ENCODE results near the gene ADGRL1. TPM values are rescaled to one million over a fixed set of nuclear protein-coding genes. Genes with fewer than 3 reads are reported as not detected.
A peak's percentile ranks its signal among the peaks of the same experiment; 100 is the strongest.
"Not testable (repeated sequence)": the region's sequence is repeated elsewhere in the genome, so short reads cannot be mapped to it uniquely, and the experiment has no call there.

ADGRL1 gene
- total RNA-seq, 1 experiment from 2014 or later = 39.3 TPM

- Histone ChIP-seq H3K79me2 (ENCODE audit: low read length) (peaks cover 73% of the 10 kb centered on the region), H3K27ac (ENCODE audit: low read length) (no peak overlapping the region), H3K4me1 (ENCODE audit: insufficient read depth, low read length) (0 out of 2 replicates have a peak, but pooled peaks cover 4% of the 10 kb centered on the region), H3K9me2 (replicated peaks; ENCODE audit: low read length) (no peaks in the 10 kb centered on the region), H3F3A (ENCODE audit: low read length, unreplicated experiment) (no peaks in the 10 kb centered on the region), H3K27me3 (ENCODE audit: low read length) (no peaks in the 10 kb centered on the region), H3K4me3 (ENCODE audit: low read length) (no peak overlapping the region), H2AFZ (ENCODE audit: low read length) (no peak overlapping the region), H3K9ac (ENCODE audit: low read length) (no peak overlapping the region), H3K36me3 (ENCODE audit: low read depth, low read length) (no peaks in the 10 kb centered on the region), H3K9me3 (ENCODE audit: low read length) (no peaks in the 10 kb centered on the region), H4K20me1 (ENCODE audit: low read length) (0 out of 2 replicates have a peak, but pooled peaks cover 8% of the 10 kb centered on the region), H3K4me2 (ENCODE audit: low read length) (no peak overlapping the region)
- ChIA-PET POLR2A (ENCODE audit: unreplicated experiment) (no interaction called here), CTCF (no interaction called here)
- no peak for ATAC-seq
- intact Hi-C loops (cut with micrococcal nuclease) = no loop called here
- DNase-seq = no peak
- no TSS peak for BruUV-seq (replicated peaks)
- TF ChIP-seq EZH2 (IDR thresholded peaks at IDR 0.05; ENCODE audit: low read length, unreplicated experiment) = no peak
- no peak for TF ChIP-seq CTCF (conservative IDR thresholded peaks at IDR 0.05; ENCODE audit: low read depth, low read length)
- TF ChIP-seq EZH2phosphoT487 (IDR thresholded peaks at IDR 0.05; ENCODE audit: borderline replicate concordance, low read length) = no peak
Observed at GRCh38 chr19:14203177-14203576, 2.8 kb downstream of the ADGRL1 start.

- BruUV-seq (replicated peaks); H3K4me1 ChIP-seq (ENCODE audit: insufficient read depth, low read length); H4K20me1 ChIP-seq (ENCODE audit: low read length): not testable (repeated sequence)
Observed at GRCh38 chr19:14201481-14201880, 4.5 kb downstream of the ADGRL1 start.

GRCh38 chr19:14200147-14200841 lies 5.7 kb downstream of the ADGRL1 start:
- H3K4me2 ChIP-seq (ENCODE audit: low read length); H3K4me1 ChIP-seq (ENCODE audit: insufficient read depth, low read length); H3K36me3 ChIP-seq (ENCODE audit: low read depth, low read length); H4K20me1 ChIP-seq (ENCODE audit: low read length); BruUV-seq (replicated peaks); H3K9ac ChIP-seq (ENCODE audit: low read length); H3K27ac ChIP-seq (ENCODE audit: low read length); H3K9me3 ChIP-seq (ENCODE audit: low read length); intact Hi-C loops (cut with micrococcal nuclease); POLR2A ChIA-PET (ENCODE audit: unreplicated experiment); H2AFZ ChIP-seq (ENCODE audit: low read length); H3K4me3 ChIP-seq (ENCODE audit: low read length); H3K27me3 ChIP-seq (ENCODE audit: low read length); H3K9me2 ChIP-seq (replicated peaks; ENCODE audit: low read length); H3F3A ChIP-seq (ENCODE audit: low read length, unreplicated experiment): not testable (repeated sequence)
- CTCF ChIA-PET = interaction anchor here (0.6 to 2.1 kb wide), 2 partner anchors 16 to 148 kb away, joined by 4 to 14 read pairs; no protein-coding TSS in a partner anchor
- TF ChIP-seq CTCF (conservative IDR thresholded peaks at IDR 0.05; ENCODE audit: low read depth, low read length) = peak; percentile 76
- peaks cover 81% of the 10 kb centered on the region for H3K79me2 ChIP-seq (ENCODE audit: low read length)
- ATAC-seq (peak; percentile 72), DNase-seq (peak; percentile 48)

More at GRCh38 chr19:14201481-14201880, 4.5 kb downstream of the ADGRL1 start:
- H3K9ac ChIP-seq (ENCODE audit: low read length); POLR2A ChIA-PET (ENCODE audit: unreplicated experiment); H3K36me3 ChIP-seq (ENCODE audit: low read depth, low read length); H3K4me3 ChIP-seq (ENCODE audit: low read length); H3K27ac ChIP-seq (ENCODE audit: low read length); H3K27me3 ChIP-seq (ENCODE audit: low read length); H2AFZ ChIP-seq (ENCODE audit: low read length); H3K4me2 ChIP-seq (ENCODE audit: low read length); ATAC-seq; H3F3A ChIP-seq (ENCODE audit: low read length, unreplicated experiment); intact Hi-C loops (cut with micrococcal nuclease); H3K9me3 ChIP-seq (ENCODE audit: low read length); H3K9me2 ChIP-seq (replicated peaks; ENCODE audit: low read length): not testable (repeated sequence)
- DNase-seq = peak; percentile 41
- H3K79me2 ChIP-seq (ENCODE audit: low read length) = peaks cover 87% of the 10 kb centered on the region
- CTCF ChIA-PET = interaction anchor here (0.6 to 2.1 kb wide), 2 partner anchors 23 to 147 kb away, joined by 7 to 14 read pairs; no protein-coding TSS in a partner anchor
